Left cardiac atrium (tissue), 4 donors: ENCODE results near the gene PGM3. TPM values are rescaled to one million over a fixed set of nuclear protein-coding genes. Genes with fewer than 3 reads are reported as not detected.

Source experiments
- ATAC-seq, 2 donors: fragments of 200-7000 bp; cut with Tn5 transposase; one replicate each; pipeline ENCODE4 v1.9.1; 2020; ENCODE audit warnings: mild to moderate bottlenecking in 2 of 2, moderate library complexity in 2 of 2
- DNase-seq: peaks from one replicate; pipeline ENCODE4 v3.0.0-alpha.2; 2020
- intact Hi-C, 2 donors: fragments of 100-400 bp; cut with DNase I; formaldehyde crosslinking; loops; one replicate each; pipeline versions ENCODE4 v1.14.1 to v1.15.1; 2022 to 2023
- total RNA-seq, 2 donors: library from RNA; stranded (reverse); fragmentation: NEBNext Ultra II Directional; extraction: Animal tissue kit (Norgen Biotek cat#: 25700); gene quantifications; one replicate each; pipeline ENCODE4 v1.2.1, GENCODE V29; 2021
- donor health status: DM: no; HTN: yes; CAD: no.
- donor health status: DM: no; HTN: yes; CAD: no; lungs with severe emphysema.
- donor health status: DM: yes; HTN: yes; CAD: no.
- donor health status: Dilated cardiomyopathy.

PGM3 gene
- total RNA-seq, 2 donors from 2014 or later: 18.4 to 31.2 TPM

DNA sequence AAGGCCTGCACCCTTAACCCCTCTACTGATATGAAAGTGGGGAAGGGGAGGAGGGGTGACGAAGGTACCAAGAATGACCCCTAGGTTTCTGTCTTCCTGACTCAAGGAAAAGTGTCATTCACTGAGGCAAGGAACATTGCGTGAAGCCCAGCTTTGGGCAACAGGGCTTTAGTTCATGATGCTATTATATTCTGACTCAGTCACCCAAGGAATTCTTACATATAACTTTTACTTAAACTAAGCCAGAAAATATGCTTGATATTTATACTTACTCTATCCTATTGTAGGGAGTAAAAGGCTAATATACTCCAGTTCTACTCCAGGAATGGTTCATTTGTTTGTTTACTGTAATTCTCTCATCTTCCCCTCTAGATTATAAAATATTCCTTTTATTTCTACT is 65.1 kb downstream of the PGM3 start:
- DNase-seq (no peak), ATAC-seq (no peak)
- intact Hi-C loops: loop anchor here in 1 of 2 donors (5.0 kb wide), 1 partner anchor 34 kb away; no protein-coding TSS in a partner anchor

GRCh38 chr6:83127258-83127657 is 65.8 kb downstream of the PGM3 start:
- ATAC-seq: no peak
- intact Hi-C loops: loop anchor here in 1 of 2 donors (5.0 kb wide), 1 partner anchor 35 kb away; no protein-coding TSS in a partner anchor

DNA sequence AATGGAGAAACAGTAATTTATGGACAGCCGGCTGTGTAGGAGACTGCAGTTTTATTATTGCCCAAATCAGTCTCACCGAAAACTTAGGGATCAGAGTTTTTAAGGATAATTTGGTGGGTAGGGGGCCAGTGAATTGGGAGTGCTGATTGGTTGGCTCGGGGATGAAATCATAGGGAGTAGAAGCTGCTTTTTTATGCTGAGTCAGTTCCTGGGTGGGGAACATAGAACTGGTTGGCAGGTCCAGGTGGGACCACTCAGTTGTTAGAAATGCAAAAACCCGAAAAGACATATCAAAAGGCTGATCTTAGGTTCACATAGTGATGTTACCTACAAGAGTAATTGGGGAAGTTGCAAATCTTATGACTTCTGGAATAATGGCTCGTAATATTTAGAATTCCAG is 66.3 kb downstream of the PGM3 start:
- ATAC-seq (no peak), DNase-seq (no peak)
- intact Hi-C loops: loop anchor here in 1 of 2 donors (5.0 kb wide), 1 partner anchor 35 kb away; no protein-coding TSS in a partner anchor

More at GRCh38 chr6:83127258-83127657, 65.8 kb downstream of the PGM3 start:
- DNase-seq: no peak

DNA sequence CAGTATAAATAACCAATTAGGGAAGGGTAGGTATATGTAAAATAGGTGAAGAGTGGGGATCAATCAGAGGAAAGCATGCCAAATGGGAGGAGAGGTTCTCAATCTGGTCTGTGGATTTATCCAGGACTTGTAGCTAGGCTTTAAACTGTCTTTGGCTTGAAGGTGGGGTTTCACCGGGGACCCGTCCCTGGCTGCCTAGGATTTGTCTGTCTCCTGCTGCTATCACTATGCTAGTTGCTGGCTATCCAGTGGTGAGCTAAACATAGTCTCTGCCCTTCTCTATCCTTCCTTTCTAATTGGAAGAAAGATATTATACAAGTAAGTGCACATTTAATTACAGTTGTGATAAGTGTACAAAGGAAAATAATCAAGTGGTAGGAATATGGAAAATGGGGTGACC is 66.8 kb downstream of the PGM3 start:
- intact Hi-C loops: loop anchor here in 1 of 2 donors (5.0 kb wide), 1 partner anchor 36 kb away; no protein-coding TSS in a partner anchor
- DNase-seq (no peak), ATAC-seq (no peak)

- DNase-seq (no peak), ATAC-seq (no peak)
- intact Hi-C loops: loop anchor here in 1 of 2 donors (5.0 kb wide), 1 partner anchor 37 kb away; no protein-coding TSS in a partner anchor
These were observed 67.6 kb downstream of the PGM3 start for GRCh38 chr6:83125425-83125824.

DNA sequence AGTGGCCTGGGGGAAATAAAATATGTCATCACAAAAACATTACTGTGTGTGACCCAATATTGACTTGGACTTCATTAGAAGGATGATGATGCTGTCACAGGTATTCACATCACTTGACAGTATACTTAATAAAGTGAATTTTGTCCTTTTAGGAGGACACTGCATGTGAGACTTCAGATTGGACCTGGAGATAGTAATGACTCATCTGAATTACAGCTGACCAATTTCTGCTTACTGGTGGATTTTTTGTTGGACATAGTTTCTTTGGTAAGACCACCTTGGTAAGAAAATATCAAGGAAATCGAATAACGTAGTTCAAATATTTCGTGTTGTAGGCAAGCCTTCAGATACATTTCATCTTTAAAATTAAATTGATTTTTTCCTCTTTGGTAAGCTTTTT is 68.5 kb downstream of the PGM3 start:
- no peak for ATAC-seq
- intact Hi-C loops: no loop called here
- no peak for DNase-seq

DNA sequence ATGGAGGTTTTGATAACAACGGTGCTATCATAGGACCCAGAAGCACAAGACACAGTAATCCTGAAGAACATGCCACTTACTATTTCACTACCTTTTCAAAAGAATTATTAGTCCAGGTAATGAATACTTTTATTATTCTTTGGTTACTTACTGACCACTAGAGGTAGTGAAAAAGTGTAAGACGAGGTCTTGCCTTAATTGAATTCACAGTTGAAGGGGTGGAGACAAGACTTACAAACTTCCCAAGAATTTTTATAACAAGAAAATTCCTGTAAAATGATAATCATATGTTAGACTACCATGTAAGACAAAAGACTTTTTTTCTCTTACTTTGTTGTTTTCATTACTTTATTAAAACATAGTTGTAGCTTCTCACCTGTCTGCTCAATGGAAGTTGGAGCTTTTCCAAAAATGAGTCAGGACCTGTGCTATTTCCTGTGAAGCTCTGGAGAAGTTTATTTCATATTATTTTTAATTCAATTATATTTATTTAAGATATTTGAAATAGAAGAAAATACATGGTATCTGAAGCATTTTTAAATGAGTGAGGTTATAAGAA is 73.2 kb downstream of the PGM3 start:
- intact Hi-C loops: no loop called here
- DNase-seq (no peak), ATAC-seq (no peak)

- DNase-seq (no peak), ATAC-seq (no peak)
- intact Hi-C loops: no loop called here
These were observed 75.3 kb downstream of the PGM3 start for GRCh38 chr6:83117802-83118201.

Other genes starting within 250 kb of the PGM3 start
- 1 to 10 TPM; 3.0 to 3.1 TPM for gene UBE3D, start 127.4 kb downstream of the PGM3 start, total RNA-seq
- gene DOP1A, start 125.6 kb downstream of the PGM3 start, total RNA-seq: 10 to 100 TPM; 11.8 to 14.3 TPM
- 1 to 10 TPM; 3.9 to 5.2 TPM for gene RWDD2A, start 92 bp upstream of the PGM3 start, total RNA-seq
- 10 to 100 TPM; 23.4 to 34.8 TPM for gene ME1, start 237.8 kb upstream of the PGM3 start, total RNA-seq